ENCODE measurements around the gene NOP9.
A peak's percentile ranks its signal among the peaks of the same experiment; 100 is the strongest.

Gene NOP9

DNA sequence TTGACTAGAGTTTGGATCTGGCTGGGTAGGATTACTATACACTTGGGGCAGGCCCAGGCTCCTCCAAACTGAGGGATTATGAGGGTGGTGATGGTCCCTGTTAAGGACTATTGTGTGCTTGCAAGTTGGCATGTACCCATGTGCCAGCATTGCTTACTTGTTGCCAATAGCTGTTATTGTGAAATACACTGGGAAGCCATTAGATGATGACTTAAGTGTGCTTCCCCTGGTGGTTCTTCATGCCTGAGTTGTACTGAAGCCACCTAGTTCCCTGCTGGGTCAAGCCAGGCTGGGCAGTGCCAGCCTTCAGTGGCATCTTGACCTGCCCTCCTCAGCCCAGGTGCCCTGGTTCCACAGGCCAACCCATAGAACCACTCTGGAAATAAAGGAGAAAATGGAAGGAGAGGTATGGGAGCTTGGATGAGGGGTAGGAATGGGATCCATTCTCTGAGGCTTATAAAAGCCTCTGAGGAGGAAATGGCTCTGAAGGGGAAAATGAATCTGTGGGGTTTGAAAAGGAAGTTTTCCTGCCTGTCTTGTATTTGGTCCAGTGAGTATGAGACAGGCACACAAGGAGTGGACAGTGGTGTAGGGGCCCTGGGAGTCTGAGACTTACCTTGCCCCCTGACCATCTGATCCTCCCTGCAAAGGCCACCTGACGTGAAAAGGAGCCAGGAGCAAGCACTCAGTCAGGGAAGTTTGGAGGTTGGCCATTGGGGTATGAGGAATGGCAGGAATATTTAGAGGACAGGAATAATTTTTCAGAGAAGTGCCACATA, 12.4 kb downstream of the NOP9 start:
- Histone ChIP-seq H3K79me2 (ENCODE audit: control insufficient read depth, low read length) (0 out of 2 replicates have a peak, but pooled peaks cover 2% of the 10 kb centered on the region), H3K4me2 (ENCODE audit: low read length) (peak overlapping the region; percentile 61), H3K27me3 (ENCODE audit: control insufficient read depth, low read length) (no peaks in the 10 kb centered on the region), H3K9me2 (replicated peaks; ENCODE audit: control insufficient read depth, low read length) (no peaks in the 10 kb centered on the region), H4K20me1 (ENCODE audit: control insufficient read depth, insufficient read depth, low read depth, low read length) (no peaks in the 10 kb centered on the region), H3F3A (ENCODE audit: control insufficient read depth, insufficient read depth) (peaks cover 5% of the 10 kb centered on the region; the same call in 1 of the 2 replicates), H3K9me3 (ENCODE audit: control insufficient read depth, insufficient read depth, low read length) (no peaks in the 10 kb centered on the region), H3K4me1 (ENCODE audit: control insufficient read depth, low read length) (peaks cover 44% of the 10 kb centered on the region), H3K27ac (ENCODE audit: low read depth, low read length) (peak overlapping the region; percentile 28), H3K36me3 (ENCODE audit: control insufficient read depth, low read length) (peaks cover 52% of the 10 kb centered on the region), H3K4me3 (ENCODE audit: low read length) (peak overlapping the region; percentile 50)
- TF ChIP-seq, protein P1, sequence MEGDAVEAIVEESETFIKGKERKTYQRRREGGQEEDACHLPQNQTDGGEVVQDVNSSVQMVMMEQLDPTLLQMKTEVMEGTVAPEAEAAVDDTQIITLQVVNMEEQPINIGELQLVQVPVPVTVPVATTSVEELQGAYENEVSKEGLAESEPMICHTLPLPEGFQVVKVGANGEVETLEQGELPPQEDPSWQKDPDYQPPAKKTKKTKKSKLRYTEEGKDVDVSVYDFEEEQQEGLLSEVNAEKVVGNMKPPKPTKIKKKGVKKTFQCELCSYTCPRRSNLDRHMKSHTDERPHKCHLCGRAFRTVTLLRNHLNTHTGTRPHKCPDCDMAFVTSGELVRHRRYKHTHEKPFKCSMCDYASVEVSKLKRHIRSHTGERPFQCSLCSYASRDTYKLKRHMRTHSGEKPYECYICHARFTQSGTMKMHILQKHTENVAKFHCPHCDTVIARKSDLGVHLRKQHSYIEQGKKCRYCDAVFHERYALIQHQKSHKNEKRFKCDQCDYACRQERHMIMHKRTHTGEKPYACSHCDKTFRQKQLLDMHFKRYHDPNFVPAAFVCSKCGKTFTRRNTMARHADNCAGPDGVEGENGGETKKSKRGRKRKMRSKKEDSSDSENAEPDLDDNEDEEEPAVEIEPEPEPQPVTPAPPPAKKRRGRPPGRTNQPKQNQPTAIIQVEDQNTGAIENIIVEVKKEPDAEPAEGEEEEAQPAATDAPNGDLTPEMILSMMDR (IDR thresholded peaks at IDR 0.05; ENCODE audit: low read depth, low read length, poor library complexity, severe bottlenecking): no peak
- TF ChIP-seq EZH2phosphoT487 (IDR thresholded peaks at IDR 0.05; ENCODE audit: borderline replicate concordance, low read length): no peak

DNA sequence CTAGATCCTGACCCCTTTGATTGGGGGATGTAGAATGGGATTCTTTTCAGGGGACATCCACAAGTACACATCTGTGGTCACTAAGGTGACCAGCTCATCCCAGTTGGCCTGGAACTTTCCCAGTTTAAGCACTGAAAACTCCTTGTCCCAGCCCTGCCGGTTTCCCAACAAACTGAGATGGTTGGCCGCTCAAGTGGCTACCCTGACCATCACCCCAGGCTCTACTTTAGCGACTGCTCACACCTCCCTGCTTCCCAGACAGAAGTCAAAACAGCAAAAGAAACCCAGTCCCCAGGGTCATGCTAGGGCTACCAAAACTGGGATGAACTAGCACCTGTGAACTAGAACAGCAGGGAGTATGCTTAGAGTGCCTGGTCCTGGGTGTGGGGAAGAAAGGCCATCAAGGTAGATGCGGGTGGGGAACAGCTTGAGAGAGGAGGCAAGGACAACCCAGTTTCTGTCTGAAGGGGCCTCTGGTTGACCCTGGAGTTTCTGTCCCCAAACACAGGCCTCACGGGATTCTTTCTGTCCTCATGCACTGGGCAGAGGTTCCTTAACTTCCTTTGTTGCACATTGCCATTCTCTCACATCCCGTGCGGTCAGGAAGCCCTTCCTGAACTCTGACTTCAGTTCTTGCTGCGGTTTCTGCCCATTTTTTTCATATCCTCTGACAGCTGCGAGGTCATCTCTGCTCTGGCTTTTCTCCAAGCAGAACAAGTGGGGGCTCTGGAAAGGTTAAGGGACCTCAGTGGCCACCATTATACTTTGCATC, 13.3 kb downstream of the NOP9 start:
- Histone ChIP-seq H3K9me3 (ENCODE audit: control insufficient read depth, insufficient read depth, low read length) (no peaks in the 10 kb centered on the region), H3K79me2 (ENCODE audit: control insufficient read depth, low read length) (0 out of 2 replicates have a peak, but pooled peaks cover 2% of the 10 kb centered on the region), H3K4me3 (ENCODE audit: low read length) (0 out of 2 replicates have a peak overlapping the region, but pooled peaks have one; percentile 0), H3K4me1 (ENCODE audit: control insufficient read depth, low read length) (peaks cover 44% of the 10 kb centered on the region), H3K27me3 (ENCODE audit: control insufficient read depth, low read length) (no peaks in the 10 kb centered on the region), H3K36me3 (ENCODE audit: control insufficient read depth, low read length) (peaks cover 44% of the 10 kb centered on the region), H4K20me1 (ENCODE audit: control insufficient read depth, insufficient read depth, low read depth, low read length) (no peaks in the 10 kb centered on the region), H3K9me2 (replicated peaks; ENCODE audit: control insufficient read depth, low read length) (no peaks in the 10 kb centered on the region), H3F3A (ENCODE audit: control insufficient read depth, insufficient read depth) (peaks cover 10% of the 10 kb centered on the region; the same call in 1 of the 2 replicates), H3K4me2 (ENCODE audit: low read length) (peak overlapping the region; percentile 35), H3K27ac (ENCODE audit: low read depth, low read length) (peak overlapping the region; percentile 28; the same call in 1 of the 2 replicates)
- TF ChIP-seq, protein P1 (IDR thresholded peaks at IDR 0.05; ENCODE audit: low read depth, low read length, poor library complexity, severe bottlenecking): no peak
- TF ChIP-seq EZH2phosphoT487 (IDR thresholded peaks at IDR 0.05; ENCODE audit: borderline replicate concordance, low read length): no peak

DNA sequence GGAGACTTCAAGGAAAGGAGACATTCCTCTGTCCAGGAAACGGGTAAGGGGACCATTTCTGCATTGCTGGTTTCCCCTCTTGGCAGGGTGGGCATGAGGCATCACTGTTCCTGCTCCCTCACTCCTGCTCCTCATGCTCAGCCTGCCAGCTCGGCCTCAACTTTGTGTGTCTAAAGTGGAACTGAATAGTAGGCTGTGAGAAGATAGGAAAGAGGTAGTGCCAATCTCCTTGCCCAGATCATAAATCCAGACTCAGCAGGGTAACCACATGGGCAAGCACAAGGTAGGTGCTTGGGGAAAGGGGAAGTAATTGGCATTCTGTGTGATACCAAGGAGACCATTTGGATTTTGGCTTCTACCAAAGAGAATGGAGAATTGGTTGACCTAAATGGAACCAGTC, 14.3 kb downstream of the NOP9 start:
- peaks cover 10% of the 10 kb centered on the region; the same call in 1 of the 2 replicates for H3F3A ChIP-seq (ENCODE audit: control insufficient read depth, insufficient read depth)
- H3K4me2 ChIP-seq (ENCODE audit: low read length): no peak overlapping the region
- H4K20me1 ChIP-seq (ENCODE audit: control insufficient read depth, insufficient read depth, low read depth, low read length): no peaks in the 10 kb centered on the region
- H3K36me3 ChIP-seq (ENCODE audit: control insufficient read depth, low read length): peaks cover 35% of the 10 kb centered on the region
- H3K79me2 ChIP-seq (ENCODE audit: control insufficient read depth, low read length): 0 out of 2 replicates have a peak, but pooled peaks cover 2% of the 10 kb centered on the region
- peaks cover 41% of the 10 kb centered on the region for H3K4me1 ChIP-seq (ENCODE audit: control insufficient read depth, low read length)
- no peaks in the 10 kb centered on the region for H3K27me3 ChIP-seq (ENCODE audit: control insufficient read depth, low read length)
- TF ChIP-seq, protein P1 (IDR thresholded peaks at IDR 0.05; ENCODE audit: low read depth, low read length, poor library complexity, severe bottlenecking): no peak
- TF ChIP-seq EZH2phosphoT487 (IDR thresholded peaks at IDR 0.05; ENCODE audit: borderline replicate concordance, low read length): no peak
- no peaks in the 10 kb centered on the region for H3K9me2 ChIP-seq (replicated peaks; ENCODE audit: control insufficient read depth, low read length)
- no peak overlapping the region for H3K4me3 ChIP-seq (ENCODE audit: low read length)
- H3K27ac ChIP-seq (ENCODE audit: low read depth, low read length): no peak overlapping the region
- H3K9me3 ChIP-seq (ENCODE audit: control insufficient read depth, insufficient read depth, low read length): no peaks in the 10 kb centered on the region
